ENCODE results near the gene FDCSP.
"Not testable (repeated sequence)": the region's sequence is repeated elsewhere in the genome, so short reads cannot be mapped to it uniquely, and the experiment has no call there.

The FDCSP gene

GRCh38 chr4:70239884-70240591, 14.1 kb downstream of the FDCSP start:
- DNase-seq, result no peak

GRCh38 chr4:70242297-70242696, 16.4 kb downstream of the FDCSP start, which contains the start of gene CSN3:
Gene CSN3 (plus strand): TSS chr4:70242597. CDS start chr4:70244820, 2,223 bp downstream.
- DNase-seq, result not testable (repeated sequence)

- DNase-seq, result no peak
These were observed 17.2 kb downstream of the FDCSP start for GRCh38 chr4:70243091-70243490.

DNA sequence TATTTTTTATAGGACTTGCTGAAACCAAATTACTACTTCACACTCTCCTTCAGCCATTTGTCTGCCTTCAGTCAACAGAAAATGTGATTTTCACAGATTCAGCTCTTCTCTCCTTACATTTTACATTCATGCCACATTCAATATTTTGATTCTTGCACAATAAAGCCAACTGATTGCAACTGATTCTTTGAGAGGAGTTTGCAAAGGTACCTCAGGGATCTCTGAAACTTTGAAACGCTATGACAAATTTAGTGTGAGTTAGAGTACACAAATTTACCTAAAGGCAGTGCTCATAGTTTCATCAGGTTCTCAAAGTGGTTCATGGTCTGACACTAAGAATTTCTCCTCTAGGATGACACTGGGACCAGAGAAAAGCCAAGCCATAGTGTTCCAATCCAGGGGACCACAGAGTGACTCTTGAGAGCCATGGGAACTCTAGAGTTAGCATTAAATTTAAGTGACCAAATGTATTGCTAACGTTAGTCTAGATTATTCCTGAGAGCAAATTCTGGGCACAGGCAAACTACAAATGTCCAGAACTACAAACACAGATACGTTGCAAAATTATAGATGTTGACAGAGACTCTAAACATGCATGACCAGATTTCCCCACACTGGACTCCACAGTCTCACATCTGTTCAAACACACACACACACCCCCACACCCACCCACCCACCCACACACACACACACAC, 25.5 kb downstream of the FDCSP start:
- no peak for DNase-seq

DNA sequence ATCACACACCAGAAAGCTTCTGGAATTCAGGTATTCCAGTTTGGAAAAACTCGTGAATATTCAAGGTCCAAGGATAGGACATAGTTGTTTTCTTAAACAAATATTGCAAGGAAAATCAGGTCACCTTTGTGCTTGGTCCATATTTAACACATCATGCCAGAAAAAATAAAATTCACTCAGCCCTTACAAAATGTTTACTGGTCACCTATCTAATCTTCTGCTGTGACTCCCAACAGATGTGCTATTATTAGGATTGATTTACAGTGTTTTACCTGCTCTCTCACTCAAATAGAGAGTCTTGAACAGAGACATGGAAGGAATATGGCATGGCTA, 26.0 kb downstream of the FDCSP start:
- no peak for DNase-seq

- DNase-seq, result no peak
These were observed 43.8 kb downstream of the FDCSP start for GRCh38 chr4:70269674-70270073.

DNA sequence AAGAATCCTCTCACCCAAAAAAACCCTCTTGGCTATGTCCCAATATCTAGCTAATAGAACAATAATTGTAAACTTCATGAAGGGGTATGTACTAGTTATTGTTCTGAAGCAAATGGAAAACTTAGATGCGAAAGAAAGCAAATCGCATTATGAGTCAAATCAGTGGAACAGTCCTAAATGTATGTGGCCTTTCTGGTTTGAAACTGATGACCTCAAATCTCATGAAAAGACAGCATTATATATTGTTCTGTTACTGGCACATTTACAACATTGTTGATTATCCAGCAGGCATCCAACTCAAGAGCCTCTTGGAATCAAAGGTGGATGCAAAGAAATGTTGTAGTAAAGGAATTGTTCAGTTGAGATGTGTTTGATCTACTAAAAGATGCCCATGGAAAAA, 51.2 kb downstream of the FDCSP start:
- DNase-seq, result no peak

DNA sequence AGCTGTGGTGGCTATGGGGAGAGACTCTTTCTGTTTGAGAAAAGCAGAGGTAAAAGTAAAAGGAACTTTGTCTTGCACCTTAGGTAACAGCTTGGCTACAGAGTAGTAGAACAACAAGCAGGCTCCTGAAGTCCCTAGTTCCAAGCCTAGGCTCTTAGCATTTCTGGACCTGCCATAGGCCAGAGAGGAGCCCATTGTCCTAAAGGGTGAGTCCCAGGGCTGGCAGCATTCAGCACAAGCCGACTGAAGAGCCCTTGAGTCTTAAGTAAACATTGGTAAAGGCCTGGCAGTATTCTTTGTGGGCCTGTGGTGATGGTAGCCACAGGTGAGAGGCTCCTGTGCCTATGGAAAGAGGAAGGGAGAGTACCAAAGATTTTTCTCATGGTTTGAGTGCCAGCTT, 54.6 kb downstream of the FDCSP start:
- DNase-seq, result no peak

All from right forelimb (tissue), 1 donor.